HepG2 (cell line): ENCODE measurements around the gene CHPF. TPM values are rescaled to one million over a fixed set of nuclear protein-coding genes. Genes with fewer than 3 reads are reported as not detected.
A peak's percentile ranks its signal among the peaks of the same experiment; 100 is the strongest.

Experiments
- AKAP8 ChIP-seq: sonication (generic); formaldehyde crosslinking; IDR thresholded peaks from 2 replicates; pipeline ENCODE4 v1.5.1; 2020; ENCODE audit warnings: mild to moderate bottlenecking, missing genetic modification reagents
- EED ChIP-seq: sonication (generic); formaldehyde crosslinking; IDR thresholded peaks from 2 replicates; pipeline ENCODE4 v1.5.0; 2020; ENCODE audit warnings: mild to moderate bottlenecking, missing genetic modification reagents
- KAT7 ChIP-seq: IDR thresholded peaks from 2 replicates; pipeline ENCODE4 v1.6.1; 2018; ENCODE audit warnings: borderline replicate concordance, missing compliant biosample characterization
- LCORL ChIP-seq, 2 experiments: fragments of 450-650 bp in 1 of 2; sonication (generic) in 1 of 2; formaldehyde crosslinking in 1 of 2; IDR thresholded peaks; 2 replicates each; pipeline versions ENCODE4 v1.5.0 to v1.6.1; 2017 to 2020; ENCODE audit warnings: antibody characterized with exemption in 1 of 2, missing genetic modification reagents in 1 of 2
- MBD4 ChIP-seq: IDR thresholded peaks from 2 replicates; pipeline ENCODE4 v1.6.1; 2012; ENCODE audit warnings: low read length, inconsistent platforms, borderline replicate concordance
- ZBTB7A ChIP-seq: sonication (generic); formaldehyde crosslinking; IDR thresholded peaks from 2 replicates; pipeline ENCODE4 v1.8.0; 2022; ENCODE audit warnings: mild to moderate bottlenecking, missing genetic modification reagents
- ZFAT ChIP-seq: sonication (generic); formaldehyde crosslinking; conservative IDR thresholded peaks from 2 replicates; pipeline ENCODE4 v1.8.1; 2023; ENCODE audit warnings: missing genetic modification reagents, inconsistent platforms
- ZNF7 ChIP-seq: IDR thresholded peaks from 2 replicates; pipeline ENCODE4 v1.6.1; 2016; ENCODE audit warnings: missing biosample characterization, missing genetic modification reagents
- ZSCAN12 ChIP-seq: sonication (generic); formaldehyde crosslinking; IDR thresholded peaks from 2 replicates; pipeline ENCODE4 v1.9.0; 2021; ENCODE audit warnings: mild to moderate bottlenecking, missing genetic modification reagents
- ZSCAN22 ChIP-seq: sonication (generic); formaldehyde crosslinking; IDR thresholded peaks from 2 replicates; pipeline ENCODE4 v1.4.0; 2020; ENCODE audit warnings: mild to moderate bottlenecking, missing genetic modification reagents
- polyA plus RNA-seq, 8 experiments: library from polyadenylated mRNA; depleted of rRNA in 3 of 8; stranded (reverse) in 7 of 8; unstranded in 1 of 8; fragments of >200 nt; fragmentation: Illumina TruSeq in 4 of 8; extraction: Trizol in 4 of 8; gene quantifications; 2 replicates each; pipeline versions ENCODE4 v1.2.1 to v1.2.3, GENCODE V29; 2011 to 2016; ENCODE audit warnings: low read depth in 4 of 8, missing spikeins in 1 of 8, mixed read lengths in 1 of 8; ENCODE audit not compliant: insufficient read depth in 1 of 8
- total RNA-seq, 5 experiments: library from RNA; depleted of rRNA; stranded (reverse); fragments of >200 nt; fragmentation: Illumina TruSeq; extraction: Trizol; gene quantifications; 2 replicates each; pipeline ENCODE4 v1.2.3, GENCODE V29; 2016; ENCODE audit warnings: low read depth in 1 of 5
- TF ChIP-seq, protein P1 (sequence below): sonication (generic); formaldehyde crosslinking; IDR thresholded peaks from 2 replicates; pipeline ENCODE4 v1.5.1; 2020; ENCODE audit warnings: mild to moderate bottlenecking, missing genetic modification reagents, borderline replicate concordance
- TF ChIP-seq, protein P2 (sequence below): sonication (generic); formaldehyde crosslinking; IDR thresholded peaks from 2 replicates; pipeline ENCODE4 v1.4.0; 2020; ENCODE audit warnings: mild to moderate bottlenecking, low read depth, missing genetic modification reagents
- TF ChIP-seq, protein P3 (sequence below): sonication (generic); formaldehyde crosslinking; IDR thresholded peaks from 2 replicates; pipeline ENCODE4 v1.4.0; 2020; ENCODE audit warnings: missing genetic modification reagents

The CHPF gene
- total and polyA plus RNA-seq, 2 of the 13 experiments (the other 11 are each of a cell fraction or from before 2014, with no cell fraction given): 79.6 to 111 TPM

DNA sequence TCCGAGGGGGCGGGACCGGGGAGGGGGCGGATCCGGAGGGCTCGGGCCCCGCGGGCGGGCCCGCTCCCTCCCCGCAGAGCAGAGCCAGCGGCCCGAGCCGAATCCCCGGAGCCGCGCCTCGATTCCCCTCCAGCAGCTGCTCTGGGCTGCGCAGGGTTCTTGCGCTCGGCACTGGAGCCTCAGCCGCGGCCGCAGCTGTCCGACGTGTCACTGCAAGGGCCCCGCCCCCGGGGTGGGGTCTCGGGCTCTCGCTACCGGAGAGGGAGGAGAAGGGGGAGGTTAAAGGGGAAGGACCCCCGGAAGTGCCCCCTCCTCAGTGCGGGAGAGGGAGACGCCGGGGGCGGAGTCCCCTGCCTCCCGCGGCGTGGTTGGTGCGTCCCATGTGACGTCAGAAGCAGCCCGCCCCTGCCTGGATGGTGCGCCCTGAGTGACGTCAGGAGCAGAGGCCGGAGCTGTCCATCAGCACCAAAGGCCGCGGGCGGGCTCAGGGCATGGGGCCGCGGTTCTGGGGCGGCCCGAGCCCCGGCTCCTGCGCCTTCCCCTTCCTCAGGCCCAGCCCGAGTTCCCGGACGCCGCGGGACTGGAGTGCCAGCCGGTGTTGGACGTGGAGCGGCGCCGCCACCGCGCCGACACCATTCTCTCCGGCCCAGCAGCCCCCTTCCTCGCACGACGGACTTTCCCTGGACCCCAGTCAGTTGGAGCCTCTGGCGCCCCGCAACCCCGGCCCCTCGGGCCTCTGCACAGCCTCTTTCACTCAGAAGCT is at the start of gene CHPF, which contains the start of gene TMEM198 (continued):
- TF ChIP-seq, protein P1, sequence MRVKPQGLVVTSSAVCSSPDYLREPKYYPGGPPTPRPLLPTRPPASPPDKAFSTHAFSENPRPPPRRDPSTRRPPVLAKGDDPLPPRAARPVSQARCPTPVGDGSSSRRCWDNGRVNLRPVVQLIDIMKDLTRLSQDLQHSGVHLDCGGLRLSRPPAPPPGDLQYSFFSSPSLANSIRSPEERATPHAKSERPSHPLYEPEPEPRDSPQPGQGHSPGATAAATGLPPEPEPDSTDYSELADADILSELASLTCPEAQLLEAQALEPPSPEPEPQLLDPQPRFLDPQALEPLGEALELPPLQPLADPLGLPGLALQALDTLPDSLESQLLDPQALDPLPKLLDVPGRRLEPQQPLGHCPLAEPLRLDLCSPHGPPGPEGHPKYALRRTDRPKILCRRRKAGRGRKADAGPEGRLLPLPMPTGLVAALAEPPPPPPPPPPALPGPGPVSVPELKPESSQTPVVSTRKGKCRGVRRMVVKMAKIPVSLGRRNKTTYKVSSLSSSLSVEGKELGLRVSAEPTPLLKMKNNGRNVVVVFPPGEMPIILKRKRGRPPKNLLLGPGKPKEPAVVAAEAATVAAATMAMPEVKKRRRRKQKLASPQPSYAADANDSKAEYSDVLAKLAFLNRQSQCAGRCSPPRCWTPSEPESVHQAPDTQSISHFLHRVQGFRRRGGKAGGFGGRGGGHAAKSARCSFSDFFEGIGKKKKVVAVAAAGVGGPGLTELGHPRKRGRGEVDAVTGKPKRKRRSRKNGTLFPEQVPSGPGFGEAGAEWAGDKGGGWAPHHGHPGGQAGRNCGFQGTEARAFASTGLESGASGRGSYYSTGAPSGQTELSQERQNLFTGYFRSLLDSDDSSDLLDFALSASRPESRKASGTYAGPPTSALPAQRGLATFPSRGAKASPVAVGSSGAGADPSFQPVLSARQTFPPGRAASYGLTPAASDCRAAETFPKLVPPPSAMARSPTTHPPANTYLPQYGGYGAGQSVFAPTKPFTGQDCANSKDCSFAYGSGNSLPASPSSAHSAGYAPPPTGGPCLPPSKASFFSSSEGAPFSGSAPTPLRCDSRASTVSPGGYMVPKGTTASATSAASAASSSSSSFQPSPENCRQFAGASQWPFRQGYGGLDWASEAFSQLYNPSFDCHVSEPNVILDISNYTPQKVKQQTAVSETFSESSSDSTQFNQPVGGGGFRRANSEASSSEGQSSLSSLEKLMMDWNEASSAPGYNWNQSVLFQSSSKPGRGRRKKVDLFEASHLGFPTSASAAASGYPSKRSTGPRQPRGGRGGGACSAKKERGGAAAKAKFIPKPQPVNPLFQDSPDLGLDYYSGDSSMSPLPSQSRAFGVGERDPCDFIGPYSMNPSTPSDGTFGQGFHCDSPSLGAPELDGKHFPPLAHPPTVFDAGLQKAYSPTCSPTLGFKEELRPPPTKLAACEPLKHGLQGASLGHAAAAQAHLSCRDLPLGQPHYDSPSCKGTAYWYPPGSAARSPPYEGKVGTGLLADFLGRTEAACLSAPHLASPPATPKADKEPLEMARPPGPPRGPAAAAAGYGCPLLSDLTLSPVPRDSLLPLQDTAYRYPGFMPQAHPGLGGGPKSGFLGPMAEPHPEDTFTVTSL (CRISPR knock-in tag): no peak
- TF ChIP-seq LCORL (IDR thresholded peaks at IDR 0.05) (no peak), LCORL (CRISPR knock-in tag; IDR thresholded peaks at IDR 0.05) (no peak; the same call in 1 of the 2 replicates), AKAP8 (CRISPR knock-in tag) (peak; percentile 79), MBD4 (no peak), ZSCAN22 (CRISPR knock-in tag) (no peak), ZSCAN12 (CRISPR knock-in tag) (peak; percentile 87; the same call in 1 of the 2 replicates), ZNF7 (CRISPR knock-in tag) (0 out of 2 replicates have a peak, but pooled peaks have one; percentile 27), EED (CRISPR knock-in tag) (no peak), ZFAT (CRISPR knock-in tag) (peak; percentile 59; the same call in 1 of the 2 replicates), ZBTB7A (CRISPR knock-in tag) (peak; percentile 99), KAT7 (peak; percentile 93; the same call in 1 of the 2 replicates)
- TF ChIP-seq, protein P2, sequence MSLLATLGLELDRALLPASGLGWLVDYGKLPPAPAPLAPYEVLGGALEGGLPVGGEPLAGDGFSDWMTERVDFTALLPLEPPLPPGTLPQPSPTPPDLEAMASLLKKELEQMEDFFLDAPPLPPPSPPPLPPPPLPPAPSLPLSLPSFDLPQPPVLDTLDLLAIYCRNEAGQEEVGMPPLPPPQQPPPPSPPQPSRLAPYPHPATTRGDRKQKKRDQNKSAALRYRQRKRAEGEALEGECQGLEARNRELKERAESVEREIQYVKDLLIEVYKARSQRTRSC (CRISPR knock-in tag): 0 out of 2 replicates have a peak, but pooled peaks have one; percentile 56
- TF ChIP-seq, protein P3, sequence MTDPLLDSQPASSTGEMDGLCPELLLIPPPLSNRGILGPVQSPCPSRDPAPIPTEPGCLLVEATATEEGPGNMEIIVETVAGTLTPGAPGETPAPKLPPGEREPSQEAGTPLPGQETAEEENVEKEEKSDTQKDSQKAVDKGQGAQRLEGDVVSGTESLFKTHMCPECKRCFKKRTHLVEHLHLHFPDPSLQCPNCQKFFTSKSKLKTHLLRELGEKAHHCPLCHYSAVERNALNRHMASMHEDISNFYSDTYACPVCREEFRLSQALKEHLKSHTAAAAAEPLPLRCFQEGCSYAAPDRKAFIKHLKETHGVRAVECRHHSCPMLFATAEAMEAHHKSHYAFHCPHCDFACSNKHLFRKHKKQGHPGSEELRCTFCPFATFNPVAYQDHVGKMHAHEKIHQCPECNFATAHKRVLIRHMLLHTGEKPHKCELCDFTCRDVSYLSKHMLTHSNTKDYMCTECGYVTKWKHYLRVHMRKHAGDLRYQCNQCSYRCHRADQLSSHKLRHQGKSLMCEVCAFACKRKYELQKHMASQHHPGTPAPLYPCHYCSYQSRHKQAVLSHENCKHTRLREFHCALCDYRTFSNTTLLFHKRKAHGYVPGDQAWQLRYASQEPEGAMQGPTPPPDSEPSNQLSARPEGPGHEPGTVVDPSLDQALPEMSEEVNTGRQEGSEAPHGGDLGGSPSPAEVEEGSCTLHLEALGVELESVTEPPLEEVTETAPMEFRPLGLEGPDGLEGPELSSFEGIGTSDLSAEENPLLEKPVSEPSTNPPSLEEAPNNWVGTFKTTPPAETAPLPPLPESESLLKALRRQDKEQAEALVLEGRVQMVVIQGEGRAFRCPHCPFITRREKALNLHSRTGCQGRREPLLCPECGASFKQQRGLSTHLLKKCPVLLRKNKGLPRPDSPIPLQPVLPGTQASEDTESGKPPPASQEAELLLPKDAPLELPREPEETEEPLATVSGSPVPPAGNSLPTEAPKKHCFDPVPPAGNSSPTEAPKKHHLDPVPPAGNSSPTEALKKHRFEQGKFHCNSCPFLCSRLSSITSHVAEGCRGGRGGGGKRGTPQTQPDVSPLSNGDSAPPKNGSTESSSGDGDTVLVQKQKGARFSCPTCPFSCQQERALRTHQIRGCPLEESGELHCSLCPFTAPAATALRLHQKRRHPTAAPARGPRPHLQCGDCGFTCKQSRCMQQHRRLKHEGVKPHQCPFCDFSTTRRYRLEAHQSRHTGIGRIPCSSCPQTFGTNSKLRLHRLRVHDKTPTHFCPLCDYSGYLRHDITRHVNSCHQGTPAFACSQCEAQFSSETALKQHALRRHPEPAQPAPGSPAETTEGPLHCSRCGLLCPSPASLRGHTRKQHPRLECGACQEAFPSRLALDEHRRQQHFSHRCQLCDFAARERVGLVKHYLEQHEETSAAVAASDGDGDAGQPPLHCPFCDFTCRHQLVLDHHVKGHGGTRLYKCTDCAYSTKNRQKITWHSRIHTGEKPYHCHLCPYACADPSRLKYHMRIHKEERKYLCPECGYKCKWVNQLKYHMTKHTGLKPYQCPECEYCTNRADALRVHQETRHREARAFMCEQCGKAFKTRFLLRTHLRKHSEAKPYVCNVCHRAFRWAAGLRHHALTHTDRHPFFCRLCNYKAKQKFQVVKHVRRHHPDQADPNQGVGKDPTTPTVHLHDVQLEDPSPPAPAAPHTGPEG (CRISPR knock-in tag): peak; percentile 95; the same call in 1 of the 2 replicates
